Uterus (tissue), 2 donors: ENCODE measurements around the gene CEBPA.

ENCODE experiments used
- CTCF ChIP-seq, 4 experiments: fragments of 200-600 bp in 2 of 4; fragments of 450-650 bp in 2 of 4; sonication (generic) in 2 of 4; IDR thresholded peaks; one replicate each; pipeline ENCODE4 v1.5.1; 2016 to 2019; ENCODE audit warnings: antibody characterized with exemption in 4 of 4, mild to moderate bottlenecking in 2 of 4, moderate library complexity in 1 of 4
- POLR2A ChIP-seq, 2 donors: fragments of 450-650 bp; IDR thresholded peaks; one replicate each; pipeline ENCODE4 v1.6.1; 2016; ENCODE audit warnings: antibody characterized with exemption in 2 of 2, mild to moderate bottlenecking in 1 of 2, moderate library complexity in 1 of 2

GRCh38 chr19:33287438-33287837 lies 14.9 kb downstream of the CEBPA start:
- no peak for TF ChIP-seq CTCF (IDR thresholded peaks at IDR 0.05)
- TF ChIP-seq POLR2A (IDR thresholded peaks at IDR 0.05): no peak
